GM23248 (cell line): ENCODE data around the gene INTS6L.

ENCODE experiments used
- EZH2 ChIP-seq: fragments of 200-600 bp; sonication (generic); IDR thresholded peaks from 2 replicates; pipeline ENCODE4 v1.6.1; 2018; ENCODE audit warnings: antibody characterized with exemption, mild to moderate bottlenecking; ENCODE audit not compliant: insufficient read depth, poor library complexity, severe bottlenecking
- EZH2phosphoT487 ChIP-seq: fragments of 200-600 bp; sonication (generic); IDR thresholded peaks from 2 replicates; pipeline ENCODE4 v1.6.1; 2018; ENCODE audit warnings: antibody characterized with exemption, moderate library complexity, mild to moderate bottlenecking, low read depth; ENCODE audit not compliant: insufficient read depth

GRCh38 chrX:135541351-135541750, 20.9 kb downstream of the INTS6L start:
- TF ChIP-seq EZH2 (no peak), EZH2phosphoT487 (no peak)
